GM12892 (cell line): Measurements from ENCODE around the gene ABCA7. TPM values are rescaled to one million over a fixed set of nuclear protein-coding genes. Genes with fewer than 3 reads are reported as not detected.

ENCODE experiments used
- DNase-seq: peaks from one replicate; pipeline ENCODE4 v3.0.0; 2011; ENCODE audit not compliant: insufficient read length
- FAIRE-seq: peaks from 2 replicates; lab custom pipeline; 2011; peaks lifted over from hg19 to GRCh38; lab: Jason Lieb, UNC
- POLR2A ChIP-seq: IDR thresholded peaks from 2 replicates; pipeline ENCODE4 v1.6.1; 2011; ENCODE audit warnings: low read depth, low read length, control low read depth
- POLR2AphosphoS5 ChIP-seq: IDR thresholded peaks from 2 replicates; pipeline ENCODE4 v1.6.1; 2011; ENCODE audit warnings: low read depth, low read length, control low read depth
- TAF1 ChIP-seq: IDR thresholded peaks from 2 replicates; pipeline ENCODE4 v1.6.1; 2011; ENCODE audit warnings: low read depth, mild to moderate bottlenecking, control low read depth, low read length, borderline replicate concordance
- polyA plus RNA-seq: library from polyadenylated mRNA; unstranded; fragments of >200 nt; gene quantifications from one replicate; pipeline ENCODE4 v1.2.1, GENCODE V29; 2012; ENCODE audit warnings: missing spikeins, inconsistent platforms; ENCODE audit not compliant: missing spikeins

Gene ABCA7, protein sequence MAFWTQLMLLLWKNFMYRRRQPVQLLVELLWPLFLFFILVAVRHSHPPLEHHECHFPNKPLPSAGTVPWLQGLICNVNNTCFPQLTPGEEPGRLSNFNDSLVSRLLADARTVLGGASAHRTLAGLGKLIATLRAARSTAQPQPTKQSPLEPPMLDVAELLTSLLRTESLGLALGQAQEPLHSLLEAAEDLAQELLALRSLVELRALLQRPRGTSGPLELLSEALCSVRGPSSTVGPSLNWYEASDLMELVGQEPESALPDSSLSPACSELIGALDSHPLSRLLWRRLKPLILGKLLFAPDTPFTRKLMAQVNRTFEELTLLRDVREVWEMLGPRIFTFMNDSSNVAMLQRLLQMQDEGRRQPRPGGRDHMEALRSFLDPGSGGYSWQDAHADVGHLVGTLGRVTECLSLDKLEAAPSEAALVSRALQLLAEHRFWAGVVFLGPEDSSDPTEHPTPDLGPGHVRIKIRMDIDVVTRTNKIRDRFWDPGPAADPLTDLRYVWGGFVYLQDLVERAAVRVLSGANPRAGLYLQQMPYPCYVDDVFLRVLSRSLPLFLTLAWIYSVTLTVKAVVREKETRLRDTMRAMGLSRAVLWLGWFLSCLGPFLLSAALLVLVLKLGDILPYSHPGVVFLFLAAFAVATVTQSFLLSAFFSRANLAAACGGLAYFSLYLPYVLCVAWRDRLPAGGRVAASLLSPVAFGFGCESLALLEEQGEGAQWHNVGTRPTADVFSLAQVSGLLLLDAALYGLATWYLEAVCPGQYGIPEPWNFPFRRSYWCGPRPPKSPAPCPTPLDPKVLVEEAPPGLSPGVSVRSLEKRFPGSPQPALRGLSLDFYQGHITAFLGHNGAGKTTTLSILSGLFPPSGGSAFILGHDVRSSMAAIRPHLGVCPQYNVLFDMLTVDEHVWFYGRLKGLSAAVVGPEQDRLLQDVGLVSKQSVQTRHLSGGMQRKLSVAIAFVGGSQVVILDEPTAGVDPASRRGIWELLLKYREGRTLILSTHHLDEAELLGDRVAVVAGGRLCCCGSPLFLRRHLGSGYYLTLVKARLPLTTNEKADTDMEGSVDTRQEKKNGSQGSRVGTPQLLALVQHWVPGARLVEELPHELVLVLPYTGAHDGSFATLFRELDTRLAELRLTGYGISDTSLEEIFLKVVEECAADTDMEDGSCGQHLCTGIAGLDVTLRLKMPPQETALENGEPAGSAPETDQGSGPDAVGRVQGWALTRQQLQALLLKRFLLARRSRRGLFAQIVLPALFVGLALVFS (N-terminal part only)
- polyA plus RNA-seq = 6.9 TPM

DNA sequence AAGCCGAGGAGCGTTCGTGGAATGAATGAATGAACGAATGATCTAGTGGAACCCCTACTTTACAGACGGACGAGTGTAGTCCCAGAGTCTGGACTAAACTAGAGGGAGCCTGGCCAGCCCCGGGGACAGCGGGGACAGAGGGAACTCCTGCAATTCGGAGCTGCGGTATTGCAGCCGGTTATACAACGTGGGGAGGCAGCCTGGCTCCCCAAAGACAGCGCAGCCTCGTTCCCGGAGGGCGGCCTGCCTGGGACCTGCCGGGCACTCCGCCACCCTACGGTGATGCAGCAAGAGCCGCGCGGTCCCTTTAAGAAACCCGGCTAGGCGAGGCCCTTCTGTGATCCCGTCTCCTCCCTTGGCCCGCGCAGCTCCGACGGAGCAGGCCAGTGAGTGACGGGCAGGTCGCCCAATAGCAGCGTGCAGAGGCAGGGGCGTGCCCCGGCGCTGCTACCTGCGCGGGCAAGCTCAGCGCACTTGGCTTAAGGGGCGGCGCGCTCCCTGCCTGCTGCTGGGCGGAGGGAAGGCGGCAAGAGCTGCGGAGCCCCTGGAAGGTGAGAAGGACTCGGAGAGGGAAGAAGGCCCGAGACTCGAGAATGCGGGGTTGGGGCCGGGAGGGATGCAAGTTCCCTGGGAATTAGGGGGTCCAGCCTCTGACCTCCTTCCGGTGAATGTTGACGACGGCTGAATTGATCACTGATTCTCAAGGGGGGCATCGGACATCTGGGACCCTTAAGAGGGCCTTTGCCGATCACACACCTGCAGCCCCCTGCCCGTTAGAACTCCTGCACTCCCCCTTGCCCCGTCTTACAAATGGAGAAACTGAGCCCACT, at the start of gene ABCA7:
Gene ABCA7 (plus strand): TSS at position 462 of the 830 bp plus-strand sequence. CDS start 1,255 bp downstream, outside the sequence.
- FAIRE-seq (peak; percentile 99), DNase-seq (peak; percentile 91)
- TF ChIP-seq POLR2A (peak; percentile 80; the same call in 1 of the 2 replicates), POLR2AphosphoS5 (no peak), TAF1 (no peak)

DNA sequence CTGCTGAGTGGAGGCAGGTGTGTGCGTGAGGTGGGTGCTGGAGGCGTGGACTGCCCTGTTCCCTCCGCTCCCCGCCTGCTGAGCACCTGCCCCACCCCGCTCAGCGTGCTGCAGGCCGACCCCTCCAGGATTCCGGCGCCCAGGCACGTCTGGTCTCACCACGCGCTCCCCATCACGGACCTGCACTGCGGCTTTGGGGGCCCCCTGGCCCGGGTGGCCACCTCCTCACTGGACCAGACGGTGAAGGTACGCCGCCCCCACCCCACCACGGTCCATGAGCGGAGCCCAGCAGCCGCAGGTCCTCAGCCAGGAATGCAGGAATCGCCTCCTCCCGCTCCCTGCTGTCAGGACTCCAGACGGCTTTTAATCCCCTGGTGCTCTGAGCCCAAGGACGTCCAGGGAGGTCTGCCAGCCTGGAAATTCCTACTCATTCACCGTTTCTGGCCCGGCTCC, 49.8 kb upstream of the ABCA7 start:
- no peak for FAIRE-seq
- TF ChIP-seq TAF1 (no peak), POLR2A (no peak), POLR2AphosphoS5 (no peak)
- no peak for DNase-seq

DNA sequence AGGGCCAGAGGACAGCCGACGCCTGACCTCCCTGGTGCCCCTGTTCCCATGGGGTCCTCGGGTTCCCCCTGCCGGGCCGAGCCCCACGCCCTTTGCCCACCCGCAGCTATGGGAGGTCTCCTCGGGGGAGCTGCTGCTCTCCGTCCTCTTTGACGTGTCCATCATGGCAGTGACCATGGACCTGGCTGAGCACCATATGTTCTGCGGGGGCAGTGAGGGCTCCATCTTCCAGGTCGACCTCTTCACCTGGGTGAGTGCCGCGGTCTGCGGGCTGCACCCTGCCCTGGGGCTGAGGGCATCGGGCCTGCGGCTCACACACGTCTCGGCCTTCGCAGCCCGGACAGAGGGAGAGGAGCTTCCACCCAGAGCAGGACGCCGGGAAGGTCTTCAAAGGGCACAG, 49.2 kb upstream of the ABCA7 start:
- FAIRE-seq = no peak
- TF ChIP-seq POLR2A (no peak), TAF1 (no peak)

DNA sequence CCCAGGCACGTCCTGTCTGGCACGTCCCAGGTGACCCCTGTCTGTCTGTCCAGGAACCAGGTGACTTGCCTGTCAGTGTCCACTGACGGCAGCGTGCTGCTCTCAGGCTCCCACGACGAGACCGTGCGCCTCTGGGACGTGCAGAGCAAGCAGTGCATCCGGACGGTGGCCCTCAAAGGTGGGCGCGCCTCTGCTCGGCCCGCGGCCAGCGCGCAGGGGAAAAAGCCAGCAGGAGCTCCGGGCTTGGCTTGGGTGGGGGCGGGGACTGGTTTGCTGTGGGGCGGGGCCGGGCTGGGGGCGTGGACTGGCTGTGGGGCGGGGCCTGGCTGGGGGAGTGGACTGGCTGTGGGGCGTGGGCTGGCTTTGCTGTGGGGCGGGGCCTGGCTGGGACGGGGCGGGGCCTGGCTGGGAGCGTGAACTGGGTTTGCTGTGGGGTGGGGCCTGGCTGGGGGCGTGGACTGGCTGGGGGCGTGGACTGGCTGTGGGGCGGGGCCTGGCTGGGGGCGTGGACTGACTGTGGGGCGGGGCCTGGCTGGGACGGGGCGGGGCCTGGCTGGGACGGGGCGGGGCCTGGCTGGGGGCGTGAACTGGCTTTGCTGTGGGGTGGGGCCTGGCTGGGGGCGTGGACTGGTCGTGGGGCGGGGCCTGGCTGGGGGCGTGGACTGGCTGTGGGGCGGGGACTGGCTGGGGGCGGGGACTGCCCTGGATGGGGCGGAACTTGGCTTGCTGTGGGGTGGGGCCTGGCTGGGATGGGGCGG, 48.6 kb upstream of the ABCA7 start:
- DNase-seq = no peak
- peak; percentile 51 for FAIRE-seq
- TF ChIP-seq POLR2AphosphoS5 = no peak
- TF ChIP-seq POLR2A = no peak
- TF ChIP-seq TAF1 = no peak

More for the DNA sequence above, 49.2 kb upstream of the ABCA7 start:
- no peak for DNase-seq

DNA sequence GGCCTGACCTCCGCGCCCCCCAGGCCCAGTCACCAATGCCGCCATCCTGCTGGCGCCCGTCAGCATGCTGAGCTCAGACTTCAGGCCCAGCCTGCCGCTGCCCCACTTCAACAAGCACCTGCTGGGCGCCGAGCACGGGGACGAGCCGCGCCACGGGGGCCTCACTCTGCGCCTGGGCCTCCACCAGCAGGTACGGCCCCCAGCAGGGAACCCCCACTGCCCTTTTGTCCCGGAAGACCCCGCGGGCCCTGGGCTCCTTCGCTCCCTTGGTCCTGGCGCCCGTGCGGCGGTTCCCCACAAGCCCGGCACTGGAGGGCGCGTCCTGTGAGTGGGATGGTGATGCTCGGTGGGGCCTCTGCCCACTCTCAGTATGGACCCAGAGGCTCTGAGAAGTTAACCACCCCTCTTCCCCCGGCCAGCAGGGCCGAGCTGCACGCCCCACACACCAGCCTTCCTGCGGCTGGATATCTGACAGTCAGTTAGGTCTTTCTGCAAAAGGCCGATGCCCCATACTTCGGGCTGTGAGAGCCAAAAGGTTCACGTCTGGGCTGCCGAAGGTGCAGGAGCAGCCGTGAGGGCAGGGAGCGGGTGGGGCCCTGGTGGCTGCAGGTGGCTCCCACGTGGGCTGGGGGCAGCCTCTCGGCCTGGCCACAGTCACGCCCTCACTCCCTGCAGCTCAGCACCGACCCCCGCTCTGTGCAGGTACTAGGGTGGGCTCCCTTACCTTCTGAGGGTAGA, 47.8 kb upstream of the ABCA7 start:
- DNase-seq (no peak), FAIRE-seq (no peak)
- no peak for TF ChIP-seq POLR2A

DNA sequence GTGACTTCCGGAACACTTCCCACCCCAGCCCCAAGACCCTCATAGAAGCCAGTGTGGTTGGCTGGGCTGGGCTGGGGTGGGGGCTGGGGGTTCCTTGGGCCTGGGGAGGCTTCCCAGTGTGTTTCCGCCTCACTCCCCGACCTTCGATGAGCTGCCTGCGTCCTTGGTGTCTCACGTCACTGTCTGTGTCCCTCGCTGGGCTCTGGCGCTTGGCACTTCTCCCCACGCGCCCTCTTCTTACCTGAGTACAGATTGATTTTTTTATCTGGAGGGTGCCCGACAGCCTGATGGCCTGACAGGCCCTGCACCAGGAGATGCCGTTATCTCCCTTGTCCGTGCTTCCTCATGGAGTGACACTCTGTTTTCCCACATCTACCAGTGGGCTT, 47.2 kb upstream of the ABCA7 start:
- no peak for TF ChIP-seq POLR2AphosphoS5
- no peak for TF ChIP-seq TAF1
- no peak for TF ChIP-seq POLR2A
- DNase-seq (no peak), FAIRE-seq (no peak)

DNA sequence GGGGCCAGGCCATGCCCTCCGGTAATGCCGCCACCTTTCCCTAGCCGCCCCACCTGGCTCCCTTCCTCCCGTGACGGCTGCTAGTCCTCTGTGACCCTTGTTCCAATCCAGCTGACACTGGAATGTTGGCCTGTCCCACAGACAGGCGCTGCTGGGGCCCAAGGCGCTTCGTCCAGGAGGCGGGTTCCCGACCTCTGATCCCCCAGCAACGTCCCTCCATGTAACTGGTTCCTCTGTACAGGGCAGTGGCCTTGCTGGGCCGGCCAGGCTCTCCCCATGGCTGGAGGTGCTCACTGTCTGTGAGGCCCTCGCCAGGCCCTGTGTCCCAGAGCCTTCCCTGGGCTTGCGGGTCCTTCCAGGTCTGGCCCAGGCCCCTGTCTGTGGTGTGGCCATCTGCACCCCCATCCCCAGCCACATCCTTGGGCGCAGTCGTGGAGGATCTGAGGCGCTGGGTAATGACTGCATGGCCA, 46.5 kb upstream of the ABCA7 start:
- no peak for FAIRE-seq
- TF ChIP-seq TAF1 (no peak), POLR2AphosphoS5 (no peak), POLR2A (no peak)
- no peak for DNase-seq

DNA sequence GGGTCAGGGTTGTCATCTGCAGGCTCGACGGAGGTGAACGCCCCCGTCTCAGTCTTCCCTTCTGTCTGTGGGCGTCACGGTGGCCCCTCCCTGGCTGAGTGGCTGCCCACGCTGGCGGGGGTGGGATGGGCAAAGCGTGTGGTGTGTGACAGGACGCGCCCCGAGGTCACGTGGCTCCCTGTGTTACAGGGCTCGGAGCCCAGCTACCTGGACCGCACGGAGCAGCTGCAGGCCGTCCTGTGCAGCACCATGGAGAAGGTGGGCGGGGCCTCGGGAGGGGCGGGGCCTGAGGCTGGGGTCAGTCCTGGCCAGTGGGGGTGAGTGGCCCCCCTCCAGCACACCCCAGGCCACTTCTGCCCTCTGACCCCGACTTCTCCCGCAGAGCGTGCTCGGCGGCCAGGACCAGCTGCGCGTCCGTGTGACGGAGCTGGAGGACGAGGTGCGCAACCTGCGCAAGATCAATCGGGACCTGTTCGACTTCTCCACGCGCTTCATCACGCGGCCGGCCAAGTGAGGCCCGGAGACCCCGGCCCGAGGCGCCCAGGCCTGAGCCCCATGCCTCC, 46.0 kb upstream of the ABCA7 start:
- TF ChIP-seq POLR2AphosphoS5 (no peak), TAF1 (no peak), POLR2A (no peak)
- DNase-seq (no peak), FAIRE-seq (no peak)

DNA sequence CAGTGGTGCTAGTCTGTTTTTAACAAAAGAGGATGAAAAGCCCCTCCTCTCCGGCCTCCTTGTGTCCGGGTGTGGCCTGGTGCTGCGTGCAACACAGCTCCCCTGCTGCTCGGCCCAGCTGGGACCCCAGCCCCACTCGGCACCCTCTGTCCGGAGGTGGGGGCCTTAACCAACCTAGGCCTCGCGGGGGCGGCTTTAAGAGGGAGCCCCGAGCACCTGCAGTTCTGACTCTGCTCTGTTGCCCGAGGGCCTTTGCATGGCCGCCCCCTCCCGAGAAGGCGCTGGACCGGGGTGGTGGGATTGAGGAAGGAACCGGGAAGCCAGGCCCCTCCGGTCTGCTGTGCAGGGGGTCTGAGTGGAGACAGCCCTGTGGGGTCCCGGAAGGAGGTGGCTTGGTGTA, 45.4 kb upstream of the ABCA7 start:
- FAIRE-seq (no peak), DNase-seq (no peak)
- TF ChIP-seq TAF1 (no peak), POLR2A (no peak), POLR2AphosphoS5 (no peak)
